ENCODE data around the gene NHEJ1.

Gene NHEJ1

GRCh38 chr2:219167997-219168396 is 7.4 kb upstream of the NHEJ1 start:
- DNase-seq (ENCODE audit: low read depth in 2 of 2): no peak

DNA sequence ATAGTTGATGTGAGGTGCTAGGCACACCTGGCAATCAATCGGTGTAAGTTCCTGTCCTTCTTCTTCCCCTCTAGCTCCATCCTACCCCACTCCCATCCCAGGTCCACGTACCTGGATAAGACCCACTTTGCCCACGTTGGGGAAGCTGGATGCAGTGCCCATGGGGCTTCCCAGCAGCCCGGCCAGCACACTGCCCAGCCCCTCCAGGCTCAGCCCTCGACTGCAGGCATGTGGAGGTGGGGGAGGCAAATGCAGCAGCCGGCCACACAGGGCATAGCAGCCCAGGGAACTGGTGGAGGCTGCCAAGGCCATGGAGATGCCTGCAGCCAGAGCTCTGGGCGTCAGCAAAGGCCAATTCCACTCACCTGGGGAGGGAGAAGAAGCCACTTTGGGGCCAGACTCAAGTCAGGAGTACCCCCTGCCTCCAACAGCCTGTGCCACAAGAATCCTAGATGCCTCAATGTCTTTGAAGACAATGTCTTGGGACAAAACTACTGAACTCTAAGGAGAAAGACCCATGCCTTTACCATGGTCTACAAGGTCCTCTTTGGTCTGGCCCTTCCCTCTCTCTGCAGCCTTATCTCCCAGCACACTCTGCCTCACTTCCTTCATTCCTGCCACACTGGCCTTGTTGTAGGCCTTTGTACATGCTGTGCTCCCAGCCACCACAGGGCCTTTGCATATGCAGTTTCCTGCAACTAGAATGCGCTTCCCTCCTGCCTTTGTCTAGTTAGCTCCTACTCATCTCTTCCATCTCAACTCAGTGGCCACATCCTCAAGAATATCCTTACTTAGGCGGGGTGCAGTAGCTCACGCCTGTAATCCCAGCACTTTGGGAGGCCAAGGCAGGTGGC is 4.7 kb upstream of the NHEJ1 start:
- no peak for DNase-seq (ENCODE audit: low read depth in 2 of 2)

GRCh38 chr2:219163156-219163555 is 2.5 kb upstream of the NHEJ1 start:
- DNase-seq (ENCODE audit: low read depth in 2 of 2): no peak

GRCh38 chr2:219161097-219161496 is 482 bp upstream of the NHEJ1 start:
- no peak for DNase-seq (ENCODE audit: low read depth in 2 of 2)

- no peak for DNase-seq (ENCODE audit: low read depth in 2 of 2)
These were observed 837 bp downstream of the NHEJ1 start for GRCh38 chr2:219159771-219160185.

GRCh38 chr2:219158586-219158985 is 2.0 kb downstream of the NHEJ1 start:
- no peak for DNase-seq (ENCODE audit: low read depth in 2 of 2)

DNA sequence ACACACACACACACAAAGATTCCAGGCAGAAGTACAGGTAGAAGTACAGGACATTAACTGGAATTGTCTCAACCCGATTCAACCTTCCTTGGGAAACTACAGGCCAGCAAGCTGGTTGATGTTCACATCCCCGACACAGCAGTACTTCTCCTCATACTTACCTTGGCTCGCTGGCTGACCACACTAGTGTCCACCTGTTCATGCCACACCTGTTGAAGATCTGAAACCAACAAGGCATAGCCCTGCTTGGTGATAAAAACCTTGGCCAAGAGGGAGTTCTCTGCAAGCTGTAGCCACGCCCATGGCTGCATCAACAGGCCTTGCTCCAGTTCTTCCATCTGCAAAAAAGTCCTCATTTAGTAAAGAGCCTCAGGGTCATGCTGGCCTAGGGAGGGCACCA is 2.6 kb downstream of the NHEJ1 start:
- no peak for DNase-seq (ENCODE audit: low read depth in 2 of 2)

DNA sequence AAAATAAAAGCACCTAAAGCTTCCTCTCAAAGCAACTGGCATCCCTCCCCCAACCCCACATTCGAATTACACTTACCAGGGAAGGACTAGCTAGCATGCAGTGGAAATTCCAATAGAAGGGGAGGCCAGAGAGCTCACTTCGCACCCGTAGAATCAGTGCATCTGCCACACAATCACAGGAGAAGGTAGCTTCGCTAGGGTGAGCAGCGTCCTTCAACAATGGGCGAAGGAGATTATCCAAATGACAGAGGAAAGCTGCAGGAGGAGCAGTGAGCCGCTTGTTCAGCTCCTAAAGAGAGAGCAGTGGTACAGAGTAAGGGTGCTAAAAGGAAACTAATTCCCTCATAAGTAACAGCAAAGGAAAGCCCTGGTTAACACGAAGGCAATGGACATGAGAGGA is 3.2 kb downstream of the NHEJ1 start:
- no peak for DNase-seq (ENCODE audit: low read depth in 2 of 2)

DNA sequence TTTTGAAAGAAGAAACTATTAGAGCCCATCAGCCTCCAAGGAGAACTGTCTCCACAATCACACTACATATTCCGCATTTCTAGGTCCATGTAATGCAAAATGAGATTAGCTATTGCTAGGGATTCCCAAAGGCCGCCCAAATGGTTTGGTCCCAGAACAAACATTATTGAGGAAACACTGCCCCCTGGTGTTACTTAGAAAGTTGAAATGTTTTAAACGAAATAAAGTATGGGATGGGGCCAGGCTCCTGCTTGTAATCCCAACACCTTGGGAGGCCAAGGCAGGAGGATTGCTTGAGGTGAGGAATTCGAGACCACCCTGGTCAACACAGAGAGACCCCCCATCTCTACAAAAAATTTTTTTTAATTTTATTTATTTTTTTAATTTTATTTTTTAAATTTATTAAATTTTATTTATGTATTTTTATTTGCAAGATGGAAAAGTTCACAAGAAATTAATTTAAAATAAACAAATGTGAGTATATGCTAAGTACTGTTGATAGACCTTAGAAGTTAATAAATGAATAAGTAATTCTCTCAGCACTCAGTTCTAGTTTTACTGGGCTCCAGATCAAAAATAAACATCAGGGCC is 5.5 kb downstream of the NHEJ1 start:
- DNase-seq (ENCODE audit: low read depth in 2 of 2): no peak

DNA sequence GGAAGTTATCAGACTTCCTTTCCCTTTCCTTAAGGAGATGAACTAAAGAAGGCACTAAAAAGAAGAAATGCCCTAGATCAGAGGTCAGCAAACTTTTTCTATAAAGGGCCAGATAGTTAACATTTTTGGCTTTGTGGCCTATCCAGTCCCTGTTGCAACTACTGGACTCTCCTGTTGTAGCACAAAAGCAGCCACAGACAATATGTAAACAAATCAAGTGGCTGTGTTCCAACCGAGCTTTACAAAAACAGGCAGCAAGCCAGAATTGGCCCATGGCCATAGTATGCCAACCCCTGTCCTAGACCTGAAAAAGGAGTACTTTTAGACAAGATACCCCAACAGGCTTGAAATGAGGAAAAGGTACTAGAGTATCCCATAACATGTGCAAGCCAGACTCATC is 10.9 kb downstream of the NHEJ1 start:
- no peak for DNase-seq (ENCODE audit: low read depth in 2 of 2)

DNA sequence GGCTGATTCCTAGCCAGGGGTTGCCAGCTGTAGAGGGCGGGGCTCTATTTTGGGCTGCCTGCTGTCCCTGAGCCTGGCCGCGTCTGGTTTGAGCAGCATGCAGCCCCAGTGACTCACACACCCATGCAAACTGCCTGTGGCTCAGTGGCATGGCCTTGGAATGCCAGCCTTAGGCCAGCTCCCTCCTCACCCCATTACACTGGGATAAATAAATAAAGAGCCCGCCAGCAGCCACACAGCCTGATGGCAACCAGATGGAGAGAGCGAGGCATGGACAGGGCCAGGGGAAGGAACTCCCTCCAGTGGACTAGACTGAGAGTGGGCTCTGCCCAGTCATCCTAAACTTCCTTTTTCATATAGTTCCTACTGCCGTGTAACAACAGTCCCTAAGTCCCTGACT is 18.3 kb downstream of the NHEJ1 start:
- DNase-seq (ENCODE audit: low read depth in 2 of 2): no peak

DNA sequence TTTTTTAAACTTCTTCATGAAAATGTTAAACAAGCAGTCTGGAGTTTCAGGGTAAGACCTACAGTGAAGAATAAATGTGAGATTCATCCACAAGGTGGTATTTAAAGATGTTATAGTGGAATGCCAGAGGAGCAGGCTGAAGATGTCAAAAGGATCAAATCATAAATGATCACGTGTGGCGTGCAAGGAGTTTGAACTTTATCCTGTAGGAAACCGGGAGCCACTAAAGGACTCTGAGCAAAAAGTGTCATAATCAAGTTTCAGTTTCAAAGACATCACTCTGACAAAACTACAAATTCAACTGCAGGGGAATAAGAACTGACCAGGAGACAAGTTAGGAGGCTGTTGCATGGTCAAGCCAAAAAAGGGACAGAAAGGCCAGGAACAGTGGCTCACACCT is 19.9 kb downstream of the NHEJ1 start:
- no peak for DNase-seq (ENCODE audit: low read depth in 2 of 2)

GRCh38 chr2:219133976-219134375 is 26.6 kb downstream of the NHEJ1 start:
- DNase-seq (ENCODE audit: low read depth in 2 of 2): no peak

DNA sequence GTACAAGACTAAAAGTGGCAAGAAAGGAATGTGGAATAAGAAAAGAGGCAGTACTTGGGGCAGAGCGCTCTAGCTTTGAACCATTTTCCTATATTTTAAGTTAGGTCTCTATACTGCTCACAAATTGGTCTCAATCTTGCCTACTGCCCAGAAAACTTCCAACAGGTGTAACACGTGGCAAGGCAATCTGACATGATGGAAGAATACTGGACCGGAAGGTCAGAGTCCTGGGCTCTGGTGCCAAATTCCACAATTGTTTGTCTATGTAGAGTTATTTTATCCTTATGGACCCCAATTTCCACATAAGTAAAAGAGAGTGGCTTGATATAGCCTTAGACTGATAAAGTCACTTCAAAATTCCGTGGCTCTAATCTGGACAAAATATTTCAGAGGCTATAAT is 28.9 kb downstream of the NHEJ1 start:
- no peak for DNase-seq (ENCODE audit: low read depth in 2 of 2)

DNA sequence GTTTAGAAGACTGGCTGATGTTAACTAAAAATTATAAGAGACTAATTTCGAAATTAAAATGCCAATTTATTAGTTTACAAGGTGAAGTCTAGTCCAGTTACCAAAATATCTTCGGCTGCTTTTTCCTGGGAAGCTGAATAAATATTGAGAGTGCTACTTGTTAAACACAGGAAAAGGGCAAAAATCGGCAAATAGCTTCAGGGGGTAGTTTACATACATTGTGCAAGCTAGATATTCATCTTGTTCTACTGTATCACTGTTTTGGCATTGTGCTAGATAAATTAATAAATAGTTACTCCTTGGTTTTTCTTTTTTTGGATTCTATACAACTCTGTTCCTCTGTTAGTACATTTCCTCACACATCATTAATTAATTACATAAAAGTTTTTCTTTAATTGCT is 29.3 kb downstream of the NHEJ1 start:
- no peak for DNase-seq (ENCODE audit: low read depth in 2 of 2)

GRCh38 chr2:219129589-219129988 is 31.0 kb downstream of the NHEJ1 start:
- no peak for DNase-seq (ENCODE audit: low read depth in 2 of 2)

DNA sequence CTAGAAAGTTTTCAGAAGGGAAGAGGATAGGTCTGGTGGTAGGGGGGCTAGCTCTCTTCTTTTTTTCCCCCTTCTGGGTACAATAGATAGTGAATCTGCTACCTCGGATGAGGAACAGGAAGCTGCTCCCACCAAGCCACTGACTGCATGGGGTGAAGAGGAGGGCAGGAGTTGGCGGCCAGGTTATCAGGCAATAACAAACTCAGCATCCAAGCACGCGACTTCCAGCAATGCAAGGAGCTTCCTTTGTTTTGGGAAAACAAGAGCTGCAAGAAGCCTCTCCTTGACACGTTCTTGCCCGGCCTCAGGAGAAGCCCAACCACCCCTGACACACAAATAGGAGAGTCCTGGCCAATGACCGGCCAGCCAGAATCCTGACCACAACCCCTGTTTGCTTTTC is 32.2 kb downstream of the NHEJ1 start:
- DNase-seq (ENCODE audit: low read depth in 2 of 2): no peak

DNA sequence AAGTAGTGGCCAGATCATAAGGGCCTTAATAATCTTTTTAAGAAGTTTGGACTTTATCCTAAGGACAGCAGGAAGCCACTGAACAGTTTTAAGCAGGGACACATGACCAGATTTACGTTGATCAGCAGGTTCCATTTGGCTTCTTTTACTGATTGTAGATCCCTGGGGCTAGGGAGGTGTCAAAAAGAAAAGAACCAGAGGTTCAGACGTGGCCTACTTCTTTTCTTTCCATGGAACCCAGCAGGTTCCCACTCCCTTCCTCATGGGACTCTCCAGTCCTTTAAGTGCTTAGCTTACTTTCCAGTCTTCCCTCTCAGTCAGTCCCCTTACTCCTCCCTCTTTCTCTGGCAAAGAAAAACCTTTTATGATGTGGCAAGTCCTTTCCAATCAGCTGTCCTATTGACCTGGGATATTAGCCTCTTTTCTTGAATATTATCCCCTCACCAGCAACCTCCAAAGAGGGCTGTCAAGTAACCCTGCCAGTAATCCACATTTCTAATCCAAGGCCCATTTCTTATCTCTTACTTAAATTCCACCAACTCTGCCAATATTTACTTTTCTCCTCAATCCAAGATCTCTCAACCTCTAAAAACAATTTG is 33.5 kb downstream of the NHEJ1 start:
- no peak for DNase-seq (ENCODE audit: low read depth in 2 of 2)

GRCh38 chr2:219126555-219126954 is 34.1 kb downstream of the NHEJ1 start:
- no peak for DNase-seq (ENCODE audit: low read depth in 2 of 2)

GRCh38 chr2:219125886-219126270 is 34.7 kb downstream of the NHEJ1 start:
- no peak for DNase-seq (ENCODE audit: low read depth in 2 of 2)

GRCh38 chr2:219125225-219125885 is 35.3 kb downstream of the NHEJ1 start:
- no peak for DNase-seq (ENCODE audit: low read depth in 2 of 2)

DNA sequence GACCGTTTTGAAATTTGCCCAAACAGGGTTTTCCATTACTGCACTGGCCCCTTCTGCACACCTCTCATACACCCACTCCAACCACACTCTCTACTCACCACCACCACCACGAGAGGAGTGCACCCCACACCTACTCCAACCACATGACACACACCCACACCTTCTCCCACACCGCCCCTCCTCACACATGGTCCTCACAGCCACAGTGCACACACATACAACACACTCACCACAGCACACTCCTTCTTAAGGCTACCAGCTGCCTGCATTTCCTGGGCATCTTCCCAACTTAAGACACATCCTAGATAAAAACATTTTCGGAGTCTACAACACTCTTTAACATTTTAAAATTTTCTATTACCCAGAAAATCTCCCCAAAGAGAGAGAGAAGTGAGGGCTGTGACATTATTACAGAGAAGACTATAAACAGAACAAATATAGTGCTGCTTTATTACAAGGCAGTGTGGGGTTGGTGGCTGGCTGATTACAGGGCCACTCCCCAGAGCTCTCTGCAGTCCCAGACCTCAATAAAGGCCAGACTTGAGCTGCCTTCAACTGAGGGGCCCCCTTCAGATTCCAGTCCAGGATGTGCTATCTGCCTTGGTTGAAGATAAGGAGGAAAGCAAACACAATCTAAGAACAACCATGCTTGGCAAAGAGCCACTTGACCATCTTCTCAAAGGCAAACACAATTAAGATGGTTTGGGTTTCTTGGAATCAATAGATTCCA is 36.1 kb downstream of the NHEJ1 start:
- peak in 1 of 2 donors; percentile 7 for DNase-seq (ENCODE audit: low read depth in 2 of 2)

Measured in activated CD8-positive, alpha-beta memory T cell treated with anti-CD3 and anti-CD28 coated beads for 4 hours (primary cell).